Fibroblast of lung (primary cell): ENCODE measurements around the gene GABBR2. TPM values are rescaled to one million over a fixed set of nuclear protein-coding genes. Genes with fewer than 3 reads are reported as not detected.

Experiments used
- DNase-seq, 2 donors: peaks; one replicate each; pipeline versions ENCODE4 v3.0.0 to v3.0.0-alpha.2; 2010; ENCODE audit warnings: low read depth in 2 of 2
- H2AFZ ChIP-seq: 2 replicates; pipeline ENCODE4 v1.5.1; 2012; ENCODE audit warnings: low read length, control low read depth, inconsistent platforms
- H3K27ac ChIP-seq: 2 replicates; pipeline ENCODE4 v1.5.1; 2011; ENCODE audit warnings: low read length, control low read depth; ENCODE audit not compliant: insufficient read depth
- H3K27me3 ChIP-seq: 2 replicates; pipeline ENCODE4 v1.5.1; 2011; ENCODE audit warnings: mild to moderate bottlenecking, low read length; ENCODE audit not compliant: control insufficient read depth, insufficient read depth
- H3K36me3 ChIP-seq: 2 replicates; pipeline ENCODE4 v1.5.1; 2011; ENCODE audit warnings: low read length; ENCODE audit not compliant: control insufficient read depth, insufficient read depth
- H3K4me1 ChIP-seq: 2 replicates; pipeline ENCODE4 v1.5.1; 2011; ENCODE audit warnings: low read length; ENCODE audit not compliant: control insufficient read depth, insufficient read depth; ENCODE audit errors: extremely low read depth
- H3K4me2 ChIP-seq: 2 replicates; pipeline ENCODE4 v1.5.1; 2011; ENCODE audit warnings: low read length, control low read depth; ENCODE audit not compliant: insufficient read depth; ENCODE audit errors: extremely low read depth
- H3K4me3 ChIP-seq, 4 experiments: fragments of 200-600 bp in 1 of 4; sonication (generic) in 1 of 4; replicated peaks in 1 of 4; 2 replicates each; pipeline ENCODE4 v1.5.1; 2011 to 2016; ENCODE audit warnings: low read length in 4 of 4, low read depth in 3 of 4, mild to moderate bottlenecking in 3 of 4, control low read depth in 2 of 4, inconsistent platforms in 1 of 4, mixed read lengths in 1 of 4; ENCODE audit not compliant: insufficient read depth in 1 of 4; ENCODE audit errors: control extremely low read depth in 1 of 4
- H3K79me2 ChIP-seq: 2 replicates; pipeline ENCODE4 v1.5.1; 2012; ENCODE audit warnings: mild to moderate bottlenecking, low read length, inconsistent platforms; ENCODE audit not compliant: control insufficient read depth, insufficient read depth
- H3K9ac ChIP-seq: 2 replicates; pipeline ENCODE4 v1.5.1; 2011; ENCODE audit warnings: mild to moderate bottlenecking, low read length, control low read depth; ENCODE audit not compliant: insufficient read depth
- H3K9me3 ChIP-seq: 2 replicates; pipeline ENCODE4 v1.5.1; 2012; ENCODE audit warnings: low read depth, low read length; ENCODE audit not compliant: control insufficient read depth, insufficient read depth
- H4K20me1 ChIP-seq: 2 replicates; pipeline ENCODE4 v1.5.1; 2011; ENCODE audit warnings: low read length; ENCODE audit not compliant: control insufficient read depth, insufficient read depth; ENCODE audit errors: extremely low read depth
- CTCF ChIP-seq, 2 donors: IDR thresholded peaks in 1 of 2; conservative IDR thresholded peaks in 1 of 2; 1 replicate in 1 of 2; 2 replicates in 1 of 2; pipeline ENCODE4 v1.5.1; 2011 to 2012; ENCODE audit warnings: low read length in 2 of 2, control low read depth in 1 of 2, inconsistent platforms in 1 of 2, low read depth in 1 of 2, mild to moderate bottlenecking in 1 of 2
- EZH2 ChIP-seq: IDR thresholded peaks from 2 replicates; pipeline ENCODE4 v1.5.1; 2012; ENCODE audit warnings: low read length, control low read depth, mild to moderate bottlenecking; ENCODE audit errors: missing control alignments
- polyA plus RNA-seq, 2 donors: library from polyadenylated mRNA; depleted of rRNA in 1 of 2; stranded (reverse) in 1 of 2; unstranded in 1 of 2; fragments of >200 nt; gene quantifications; 2 replicates each; pipeline ENCODE4 v1.2.1, GENCODE V29; 2011 to 2012; ENCODE audit warnings: missing spikeins in 1 of 2
- total RNA-seq: library from RNA; depleted of rRNA; stranded (reverse); fragments of >200 nt; gene quantifications from 2 replicates; pipeline ENCODE4 v1.2.1, GENCODE V29; 2014

Gene GABBR2
- total and polyA plus RNA-seq, 2 donors (not counting 1 experiment from before 2014, with no cell fraction given) = 0.32 to 0.33 TPM

DNA sequence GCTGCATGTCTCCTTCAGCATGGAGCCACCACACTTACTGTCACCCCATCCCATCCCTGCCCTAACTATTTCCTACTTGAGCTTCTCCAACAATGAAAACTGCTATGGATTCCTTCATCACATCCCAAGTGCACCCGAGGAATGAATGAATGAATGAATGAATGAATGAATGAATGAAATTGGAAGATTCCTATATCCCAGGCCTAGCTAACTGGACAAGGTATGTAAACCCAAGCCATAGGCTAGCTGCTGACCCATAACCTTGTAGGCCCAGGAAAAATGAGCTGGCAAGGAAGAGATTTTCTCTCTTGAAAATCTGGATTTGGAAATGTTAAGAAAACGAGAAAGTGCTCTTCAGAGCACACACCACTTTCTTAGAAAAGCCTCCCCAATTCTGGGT lies 97.4 kb downstream of the GABBR2 start:
- no peaks in the 10 kb centered on the region for H3K36me3 ChIP-seq
- H3K9ac ChIP-seq = no peak overlapping the region
- H3K4me2 ChIP-seq = no peak overlapping the region
- no peaks in the 10 kb centered on the region for H4K20me1 ChIP-seq
- H3K9me3 ChIP-seq = no peaks in the 10 kb centered on the region
- no peak overlapping the region for H3K4me3 ChIP-seq
- no peaks in the 10 kb centered on the region for H3K27me3 ChIP-seq
- DNase-seq = no peak
- no peaks in the 10 kb centered on the region for H3K79me2 ChIP-seq
- no peak overlapping the region for H3K27ac ChIP-seq
- no peak for TF ChIP-seq CTCF (conservative IDR thresholded peaks at IDR 0.05 in 1 of 2, IDR thresholded peaks at IDR 0.05 in 1 of 2; ENCODE audit: low read depth in 1 of 2, low read length in 2 of 2)
- TF ChIP-seq EZH2 = no peak
- H2AFZ ChIP-seq = no peak overlapping the region
- H3K4me1 ChIP-seq = peaks cover 3% of the 10 kb centered on the region

- Histone ChIP-seq H3K36me3 (no peaks in the 10 kb centered on the region), H4K20me1 (no peaks in the 10 kb centered on the region), H2AFZ (no peak overlapping the region), H3K27me3 (no peaks in the 10 kb centered on the region), H3K9ac (no peak overlapping the region), H3K9me3 (no peaks in the 10 kb centered on the region), H3K4me1 (peaks cover 3% of the 10 kb centered on the region), H3K27ac (no peak overlapping the region), H3K4me3 (no peak overlapping the region), H3K4me2 (no peak overlapping the region), H3K79me2 (no peaks in the 10 kb centered on the region)
- DNase-seq = no peak
- TF ChIP-seq CTCF (conservative IDR thresholded peaks at IDR 0.05 in 1 of 2, IDR thresholded peaks at IDR 0.05 in 1 of 2; ENCODE audit: low read depth in 1 of 2, low read length in 2 of 2) (no peak), EZH2 (no peak)
These were observed 98.0 kb downstream of the GABBR2 start for GRCh38 chr9:98610711-98611110.

- H2AFZ ChIP-seq = no peak overlapping the region
- H4K20me1 ChIP-seq = no peaks in the 10 kb centered on the region
- H3K4me2 ChIP-seq = no peak overlapping the region
- no peak overlapping the region for H3K4me3 ChIP-seq
- peak; percentile 58 to 85 for DNase-seq
- no peaks in the 10 kb centered on the region for H3K36me3 ChIP-seq
- H3K79me2 ChIP-seq = no peaks in the 10 kb centered on the region
- no peaks in the 10 kb centered on the region for H3K27me3 ChIP-seq
- H3K27ac ChIP-seq = no peak overlapping the region
- peaks cover 3% of the 10 kb centered on the region for H3K4me1 ChIP-seq
- no peaks in the 10 kb centered on the region for H3K9me3 ChIP-seq
- TF ChIP-seq EZH2 = no peak
- no peak for TF ChIP-seq CTCF (conservative IDR thresholded peaks at IDR 0.05 in 1 of 2, IDR thresholded peaks at IDR 0.05 in 1 of 2; ENCODE audit: low read depth in 1 of 2, low read length in 2 of 2)
- no peak overlapping the region for H3K9ac ChIP-seq
These were observed 98.5 kb downstream of the GABBR2 start for GRCh38 chr9:98610211-98610610.
